Endodermal cell (in vitro differentiated cells): ENCODE measurements around the gene COL24A1. TPM values are rescaled to one million over a fixed set of nuclear protein-coding genes. Genes with fewer than 3 reads are reported as not detected.

Experiments
- DNase-seq: peaks from one replicate; pipeline ENCODE4 v3.0.0-alpha.2; 2017
- H3K27ac ChIP-seq: 2 replicates; pipeline ENCODE4 v1.5.1; 2013; ENCODE audit warnings: mild to moderate bottlenecking, low read depth, low read length, moderate library complexity
- H3K27me3 ChIP-seq: 2 replicates; pipeline ENCODE4 v1.6.1; 2013; ENCODE audit warnings: mild to moderate bottlenecking, low read length, moderate library complexity; ENCODE audit not compliant: insufficient read depth, control insufficient read depth, poor library complexity, severe bottlenecking
- H3K36me3 ChIP-seq: 2 replicates; pipeline ENCODE4 v1.7.0; 2013; ENCODE audit warnings: mild to moderate bottlenecking, low read length, moderate library complexity; ENCODE audit not compliant: control insufficient read depth, insufficient read depth
- H3K4me1 ChIP-seq: one replicate; pipeline ENCODE4 v1.7.0; 2013; ENCODE audit warnings: low read length; ENCODE audit not compliant: control insufficient read depth, insufficient read depth
- H3K4me3 ChIP-seq: 2 replicates; pipeline ENCODE4 v1.5.1; 2013; ENCODE audit warnings: mild to moderate bottlenecking, low read length, moderate library complexity
- H3K9ac ChIP-seq: 2 replicates; pipeline ENCODE4 v1.6.1; 2013; ENCODE audit warnings: mild to moderate bottlenecking, low read length, moderate library complexity; ENCODE audit not compliant: poor library complexity, severe bottlenecking; ENCODE audit errors: extremely low read depth
- H3K9me3 ChIP-seq: 2 replicates; pipeline ENCODE4 v1.6.1; 2013; ENCODE audit warnings: mild to moderate bottlenecking, low read length, moderate library complexity; ENCODE audit not compliant: control insufficient read depth
- H3K27ac Mint-ChIP-seq: 2 replicates; pipeline ENCODE4 v1.8.0; 2020; ENCODE audit warnings: mixed read lengths
- H3K27me3 Mint-ChIP-seq: 2 replicates; pipeline ENCODE4 v1.8.0; 2021; ENCODE audit warnings: mild to moderate bottlenecking, mixed read lengths; ENCODE audit not compliant: insufficient read depth
- H3K36me3 Mint-ChIP-seq: 2 replicates; pipeline ENCODE4 v1.8.0; 2020; ENCODE audit warnings: low read depth, mixed read lengths
- H3K4me1 Mint-ChIP-seq: 2 replicates; pipeline ENCODE4 v1.8.0; 2020; ENCODE audit warnings: mixed read lengths
- H3K4me3 Mint-ChIP-seq: 2 replicates; pipeline ENCODE4 v1.8.0; 2020; ENCODE audit warnings: mild to moderate bottlenecking, moderate library complexity, mixed read lengths
- H3K9me3 Mint-ChIP-seq: 2 replicates; pipeline ENCODE4 v1.8.0; 2020; ENCODE audit warnings: mild to moderate bottlenecking, mixed read lengths
- CTCF ChIP-seq: fragments of 200-600 bp; sonication (generic); conservative IDR thresholded peaks from 2 replicates; pipeline ENCODE4 v1.5.0; 2021; ENCODE audit warnings: antibody characterized with exemption, mild to moderate bottlenecking
- WGBS, 2 experiments: methylation state at CpG; one replicate each; pipeline versions ENCODE4 v1.1.5 to v1.1.7; 2013; ENCODE audit warnings: missing lambda C conversion rate in 2 of 2, mixed read lengths in 1 of 2; ENCODE audit not compliant: insufficient coverage in 1 of 2, insufficient read length in 1 of 2; 5-methylcytosine and 5-hydroxymethylcytosine counted together
- total RNA-seq, 2 donors: library from RNA; stranded (reverse); fragmentation: NEBNext Ultra II Directional in 1 of 2; extraction: Animal tissue kit (Norgen Biotek cat#: 25700) in 1 of 2; gene quantifications; 2 replicates in 1 of 2; 3 replicates in 1 of 2; pipeline ENCODE4 v1.2.1, GENCODE V29; 2021

The COL24A1 gene
- total RNA-seq, 2 donors from 2014 or later, result 0.84 to 0.95 TPM

DNA sequence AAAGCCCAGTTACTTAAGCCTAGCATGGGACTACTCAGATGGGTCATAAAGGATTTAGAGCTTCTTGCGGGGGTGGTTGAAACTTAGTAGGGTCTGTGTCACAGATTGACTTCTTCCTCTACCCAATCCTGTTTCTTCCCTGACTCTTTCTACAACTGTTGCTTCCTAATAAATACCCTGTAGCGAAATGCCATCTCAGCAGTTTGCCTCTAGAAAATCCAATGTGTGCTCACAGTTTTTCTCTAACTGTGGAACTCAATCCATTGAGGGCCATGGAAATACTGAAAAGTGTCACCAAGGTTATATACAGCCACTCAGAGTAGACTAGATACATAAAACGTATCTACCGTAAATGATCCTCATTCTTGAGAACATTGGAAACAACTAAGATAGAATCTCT is 217.7 kb downstream of the COL24A1 start:
- H3K27ac Mint-ChIP-seq, result no peak overlapping the region
- no peak for TF ChIP-seq CTCF
- H3K36me3 Mint-ChIP-seq, result no peaks in the 10 kb centered on the region
- Histone ChIP-seq H3K9me3 (no peaks in the 10 kb centered on the region), H3K4me3 (no peak overlapping the region), H3K36me3 (no peaks in the 10 kb centered on the region), H3K27ac (no peak overlapping the region), H3K4me1 (no peaks in the 10 kb centered on the region), H3K27me3 (no peaks in the 10 kb centered on the region), H3K9ac (no peak overlapping the region)
- H3K9me3 Mint-ChIP-seq, result no peaks in the 10 kb centered on the region
- H3K27me3 Mint-ChIP-seq, result no peaks in the 10 kb centered on the region
- no peaks in the 10 kb centered on the region for H3K4me1 Mint-ChIP-seq
- no peak overlapping the region for H3K4me3 Mint-ChIP-seq
- DNase-seq, result no peak
- WGBS, 2 experiments, result 92 to 100% methylated on average over 3 to 4 of the region's 4 CpGs

- Histone ChIP-seq H3K27ac (no peak overlapping the region), H3K4me3 (no peak overlapping the region), H3K36me3 (no peaks in the 10 kb centered on the region), H3K9me3 (no peaks in the 10 kb centered on the region), H3K9ac (no peak overlapping the region), H3K4me1 (no peaks in the 10 kb centered on the region), H3K27me3 (no peaks in the 10 kb centered on the region)
- no peak for DNase-seq
- no peak for TF ChIP-seq CTCF
- Mint-ChIP-seq H3K27ac (no peak overlapping the region), H3K9me3 (no peaks in the 10 kb centered on the region), H3K36me3 (no peaks in the 10 kb centered on the region), H3K4me3 (no peak overlapping the region), H3K4me1 (no peaks in the 10 kb centered on the region), H3K27me3 (no peaks in the 10 kb centered on the region)
- WGBS, 2 experiments, result 64 to 77% methylated on average over 2 of the region's 2 CpGs
Measured at GRCh38 chr1:85936470-85936869, 220.1 kb downstream of the COL24A1 start.

DNA sequence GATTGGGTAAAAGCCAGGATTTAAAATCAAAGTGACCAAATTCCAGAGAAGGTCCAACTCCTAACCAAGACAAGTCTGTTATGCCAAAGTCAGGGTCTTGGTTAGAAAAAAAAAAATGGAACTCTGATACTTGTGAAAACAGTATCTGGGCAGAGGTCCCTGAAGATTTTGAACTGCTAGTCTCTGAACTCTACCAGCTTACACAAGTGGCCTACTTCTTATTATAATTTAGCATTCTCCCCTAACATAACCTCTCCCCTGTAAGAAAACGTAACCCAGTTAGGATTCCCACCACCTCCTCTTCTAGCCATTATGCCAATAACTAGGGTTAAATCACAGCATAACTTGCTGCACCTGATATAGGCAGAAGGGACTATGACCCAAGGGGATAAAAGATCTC is 220.5 kb downstream of the COL24A1 start:
- H3K27me3 Mint-ChIP-seq, result no peaks in the 10 kb centered on the region

More for the DNA sequence above, 220.5 kb downstream of the COL24A1 start:
- Histone ChIP-seq H3K27me3 (no peaks in the 10 kb centered on the region), H3K9me3 (no peaks in the 10 kb centered on the region), H3K4me3 (no peak overlapping the region), H3K27ac (no peak overlapping the region), H3K4me1 (no peaks in the 10 kb centered on the region), H3K9ac (no peak overlapping the region), H3K36me3 (no peaks in the 10 kb centered on the region)
- H3K4me1 Mint-ChIP-seq, result no peaks in the 10 kb centered on the region
- H3K9me3 Mint-ChIP-seq, result no peaks in the 10 kb centered on the region
- no peak overlapping the region for H3K4me3 Mint-ChIP-seq
- no peak for DNase-seq
- 93% methylated on average over 1 of the region's 1 CpG; no CpG with 5 or more reads in 1 of the 2 experiments for WGBS, 2 experiments
- no peak overlapping the region for H3K27ac Mint-ChIP-seq
- no peaks in the 10 kb centered on the region for H3K36me3 Mint-ChIP-seq
- no peak for TF ChIP-seq CTCF
